K562 (cell line): ENCODE results near the gene COL16A1.

Source experiments
- FOXJ3 ChIP-seq: sonication (generic); formaldehyde crosslinking; IDR thresholded peaks from 2 replicates; pipeline ENCODE4 v1.4.0; 2020; ENCODE audit warnings: mild to moderate bottlenecking, missing genetic modification reagents
- SPI1 ChIP-seq: IDR thresholded peaks from 2 replicates; pipeline ENCODE4 v1.6.1; 2011; ENCODE audit warnings: low read depth, low read length, control low read depth, borderline replicate concordance
- SRF ChIP-seq, 2 experiments: fragments of 250-450, 450-650 bp in 1 of 2; sonication (Bioruptor Pico) in 1 of 2; sonication (generic) in 1 of 2; formaldehyde crosslinking; IDR thresholded peaks; 2 replicates each; pipeline versions ENCODE4 v1.5.0 to v1.5.1; 2020 to 2022; ENCODE audit warnings: mild to moderate bottlenecking in 1 of 2, missing genetic modification reagents in 1 of 2
- YY1 ChIP-seq, 3 experiments: IDR thresholded peaks; 2 replicates each; pipeline ENCODE4 v1.6.1; 2011; ENCODE audit warnings: low read length in 2 of 3, mild to moderate bottlenecking in 2 of 3, moderate library complexity in 2 of 3, borderline replicate concordance in 1 of 3, control low read depth in 1 of 3, low read depth in 1 of 3; ENCODE audit not compliant: insufficient read depth in 3 of 3, insufficient replicate concordance in 2 of 3, control insufficient read depth in 1 of 3, insufficient read length in 1 of 3; ENCODE audit errors: extremely low read depth in 1 of 3
- ZNF134 ChIP-seq: fragments of 250-450 bp; sonication (Bioruptor Pico); conservative IDR thresholded peaks from 2 replicates; pipeline ENCODE4 v1.4.0; 2020
- ZZZ3 ChIP-seq: fragments of 450-650 bp; IDR thresholded peaks from 2 replicates; pipeline ENCODE4 v1.6.1; 2016; ENCODE audit warnings: antibody characterized with exemption, mild to moderate bottlenecking, moderate library complexity
- TF ChIP-seq, protein P1 (sequence below): sonication (generic); formaldehyde crosslinking; IDR thresholded peaks from 2 replicates; pipeline ENCODE4 v1.8.1; 2022; ENCODE audit warnings: missing genetic modification reagents

DNA sequence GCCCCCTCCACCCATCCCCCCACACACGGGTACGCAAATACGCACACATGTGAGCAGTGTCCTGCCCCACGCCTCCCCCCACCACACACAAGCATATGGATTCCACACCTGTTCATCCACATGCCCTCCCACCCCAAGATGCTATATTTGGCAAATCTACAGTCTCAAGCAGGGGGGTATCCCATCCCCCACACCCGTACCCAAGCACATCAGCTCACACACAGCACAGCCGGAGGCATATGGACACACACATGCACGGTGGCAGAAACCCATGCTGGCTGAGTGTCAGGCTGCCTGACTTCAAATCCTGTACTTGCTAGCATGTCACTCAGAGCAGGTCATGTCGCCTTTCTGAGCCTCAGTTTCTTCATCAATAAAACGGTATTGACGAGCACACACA, 10.6 kb downstream of the COL16A1 start:
- no peak for TF ChIP-seq SPI1
- TF ChIP-seq, protein P1, sequence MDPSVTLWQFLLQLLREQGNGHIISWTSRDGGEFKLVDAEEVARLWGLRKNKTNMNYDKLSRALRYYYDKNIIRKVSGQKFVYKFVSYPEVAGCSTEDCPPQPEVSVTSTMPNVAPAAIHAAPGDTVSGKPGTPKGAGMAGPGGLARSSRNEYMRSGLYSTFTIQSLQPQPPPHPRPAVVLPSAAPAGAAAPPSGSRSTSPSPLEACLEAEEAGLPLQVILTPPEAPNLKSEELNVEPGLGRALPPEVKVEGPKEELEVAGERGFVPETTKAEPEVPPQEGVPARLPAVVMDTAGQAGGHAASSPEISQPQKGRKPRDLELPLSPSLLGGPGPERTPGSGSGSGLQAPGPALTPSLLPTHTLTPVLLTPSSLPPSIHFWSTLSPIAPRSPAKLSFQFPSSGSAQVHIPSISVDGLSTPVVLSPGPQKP = no peak
- no peak for TF ChIP-seq ZNF134 (CRISPR knock-in tag)
- no peak for TF ChIP-seq SRF (CRISPR knock-in tag; IDR thresholded peaks at IDR 0.05)
- TF ChIP-seq ZZZ3 = no peak
- TF ChIP-seq YY1 (IDR thresholded peaks at IDR 0.05; ENCODE audit: borderline replicate concordance in 1 of 3, control insufficient read depth in 1 of 3, extremely low read depth in 1 of 3, insufficient read depth in 3 of 3, insufficient read length in 1 of 3, insufficient replicate concordance in 2 of 3, low read depth in 1 of 3, low read length in 2 of 3) = no peak
- no peak for TF ChIP-seq FOXJ3 (CRISPR knock-in tag)
